CD14-positive monocyte (primary cell): Measurements from ENCODE around the gene RPLP2. TPM values are rescaled to one million over a fixed set of nuclear protein-coding genes. Genes with fewer than 3 reads are reported as not detected.

Source experiments
- DNase-seq, 3 donors: peaks; one replicate each; pipeline ENCODE4 v3.0.0-alpha.2; 2011 to 2022
- H2AFZ ChIP-seq: 2 replicates; pipeline ENCODE4 v1.6.0; 2012; ENCODE audit warnings: mild to moderate bottlenecking, low read depth, low read length, inconsistent platforms; ENCODE audit not compliant: insufficient read depth, poor library complexity, severe bottlenecking
- H3K27ac ChIP-seq, 2 donors: 1 replicate in 1 of 2; 2 replicates in 1 of 2; pipeline ENCODE4 v1.5.1; 2012 to 2013; ENCODE audit warnings: low read length in 2 of 2, control low read depth in 1 of 2, inconsistent platforms in 1 of 2, low read depth in 1 of 2, mild to moderate bottlenecking in 1 of 2
- H3K27me3 ChIP-seq, 2 donors: one replicate each; pipeline versions ENCODE4 v1.6.0 to v1.6.1; 2011 to 2013; ENCODE audit warnings: low read length in 2 of 2; ENCODE audit not compliant: control insufficient read depth in 2 of 2, insufficient read depth in 2 of 2
- H3K36me3 ChIP-seq, 2 donors: replicated peaks in 1 of 2; 1 replicate in 1 of 2; 2 replicates in 1 of 2; pipeline versions ENCODE4 v1.5.1 to v1.6.1; 2012 to 2013; ENCODE audit warnings: low read length in 2 of 2, control low read depth in 1 of 2, inconsistent platforms in 1 of 2, mild to moderate bottlenecking in 1 of 2; ENCODE audit not compliant: insufficient read depth in 2 of 2, control insufficient read depth in 1 of 2
- H3K4me1 ChIP-seq, 2 donors: 1 replicate in 1 of 2; 2 replicates in 1 of 2; pipeline versions ENCODE4 v1.5.1 to v1.6.1; 2012 to 2013; ENCODE audit warnings: low read length in 2 of 2, control low read depth in 1 of 2, inconsistent platforms in 1 of 2, mild to moderate bottlenecking in 1 of 2, moderate library complexity in 1 of 2; ENCODE audit not compliant: insufficient read depth in 2 of 2, control insufficient read depth in 1 of 2
- H3K4me2 ChIP-seq: replicated peaks from 2 replicates; pipeline ENCODE3; 2012; ENCODE audit warnings: low read length, moderate library complexity, mild to moderate bottlenecking; ENCODE audit not compliant: poor library complexity, severe bottlenecking; ENCODE audit errors: extremely low read depth
- H3K4me3 ChIP-seq, 3 experiments: fragments of 200-600 bp in 1 of 3; sonication (generic) in 1 of 3; replicated peaks in 1 of 3; 1 replicate in 2 of 3; 2 replicates in 1 of 3; pipeline ENCODE4 v1.5.1; 2011 to 2013; ENCODE audit warnings: low read length in 3 of 3, mild to moderate bottlenecking in 3 of 3, control low read depth in 2 of 3, low read depth in 2 of 3, inconsistent platforms in 1 of 3, moderate library complexity in 1 of 3
- H3K79me2 ChIP-seq: 2 replicates; pipeline ENCODE4 v1.6.0; 2012; ENCODE audit warnings: mild to moderate bottlenecking, control low read depth, inconsistent platforms, low read length, moderate library complexity; ENCODE audit not compliant: insufficient read depth
- H3K9ac ChIP-seq: 2 replicates; pipeline ENCODE4 v1.6.0; 2017; ENCODE audit warnings: low read length, mild to moderate bottlenecking; ENCODE audit not compliant: insufficient read depth, poor library complexity, severe bottlenecking
- H3K9me3 ChIP-seq, 2 donors: replicated peaks in 1 of 2; 1 replicate in 1 of 2; 2 replicates in 1 of 2; pipeline versions ENCODE4 v1.5.1 to v1.6.1; 2012 to 2013; ENCODE audit warnings: low read length in 2 of 2, control low read depth in 1 of 2; ENCODE audit not compliant: control insufficient read depth in 1 of 2, insufficient read depth in 1 of 2
- H4K20me1 ChIP-seq: 2 replicates; pipeline ENCODE4 v1.6.0; 2012; ENCODE audit warnings: mild to moderate bottlenecking, low read length, control low read depth, moderate library complexity; ENCODE audit not compliant: insufficient read depth
- H3K27ac Mint-ChIP-seq, 7 donors: one replicate each; pipeline ENCODE4 v1.8.0; 2020; ENCODE audit warnings: mild to moderate bottlenecking in 7 of 7, mixed read lengths in 7 of 7, moderate library complexity in 6 of 7, inconsistent platforms in 2 of 7
- H3K27me3 Mint-ChIP-seq, 3 donors: one replicate each; pipeline ENCODE4 v1.8.0; 2021 to 2022; ENCODE audit warnings: low read depth in 3 of 3, mild to moderate bottlenecking in 3 of 3, mixed read lengths in 3 of 3, moderate library complexity in 3 of 3, inconsistent platforms in 1 of 3
- H3K36me3 Mint-ChIP-seq, 2 donors: one replicate each; pipeline ENCODE4 v1.8.0; 2020; ENCODE audit warnings: mixed read lengths in 2 of 2, inconsistent platforms in 1 of 2, mild to moderate bottlenecking in 1 of 2
- H3K4me1 Mint-ChIP-seq: one replicate; pipeline ENCODE4 v1.8.0; 2020; ENCODE audit warnings: mild to moderate bottlenecking, mixed read lengths
- H3K4me3 Mint-ChIP-seq, 2 donors: one replicate each; pipeline ENCODE4 v1.8.0; 2020; ENCODE audit warnings: mild to moderate bottlenecking in 2 of 2, mixed read lengths in 2 of 2, moderate library complexity in 1 of 2
- H3K9me3 Mint-ChIP-seq, 7 donors: one replicate each; pipeline ENCODE4 v1.8.0; 2020 to 2022; ENCODE audit warnings: mixed read lengths in 7 of 7, mild to moderate bottlenecking in 6 of 7, moderate library complexity in 6 of 7, inconsistent platforms in 2 of 7
- WGBS: methylation state at CpG from one replicate; pipeline ENCODE4 v1.1.5; 2013; ENCODE audit warnings: missing lambda C conversion rate; ENCODE audit not compliant: insufficient coverage; 5-methylcytosine and 5-hydroxymethylcytosine counted together
- intact Hi-C, 2 donors: fragments of 100-400 bp; cut with micrococcal nuclease; formaldehyde crosslinking; loops; one replicate each; pipeline versions ENCODE4 v1.15.0 to v1.15.1; 2023
- polyA plus RNA-seq, 3 donors: library from polyadenylated mRNA; depleted of rRNA in 1 of 3; unstranded in 2 of 3; stranded (reverse) in 1 of 3; fragments of 300-500 nt in 2 of 3; fragments of >200 nt in 1 of 3; fragmentation: Illumina TruSeq in 2 of 3; gene quantifications; 1 replicate in 2 of 3; 2 replicates in 1 of 3; pipeline ENCODE4 v1.2.3, GENCODE V29; 2012 to 2021
- TF ChIP-seq, protein P1 (sequence below): fragments of 200-600 bp; IDR thresholded peaks from one replicate; pipeline ENCODE4 v1.8.0; 2022; ENCODE audit warnings: antibody characterized with exemption, mild to moderate bottlenecking

Gene RPLP2
- polyA plus RNA-seq, 3 donors = 879 to 1,191 (median 990) TPM

DNA sequence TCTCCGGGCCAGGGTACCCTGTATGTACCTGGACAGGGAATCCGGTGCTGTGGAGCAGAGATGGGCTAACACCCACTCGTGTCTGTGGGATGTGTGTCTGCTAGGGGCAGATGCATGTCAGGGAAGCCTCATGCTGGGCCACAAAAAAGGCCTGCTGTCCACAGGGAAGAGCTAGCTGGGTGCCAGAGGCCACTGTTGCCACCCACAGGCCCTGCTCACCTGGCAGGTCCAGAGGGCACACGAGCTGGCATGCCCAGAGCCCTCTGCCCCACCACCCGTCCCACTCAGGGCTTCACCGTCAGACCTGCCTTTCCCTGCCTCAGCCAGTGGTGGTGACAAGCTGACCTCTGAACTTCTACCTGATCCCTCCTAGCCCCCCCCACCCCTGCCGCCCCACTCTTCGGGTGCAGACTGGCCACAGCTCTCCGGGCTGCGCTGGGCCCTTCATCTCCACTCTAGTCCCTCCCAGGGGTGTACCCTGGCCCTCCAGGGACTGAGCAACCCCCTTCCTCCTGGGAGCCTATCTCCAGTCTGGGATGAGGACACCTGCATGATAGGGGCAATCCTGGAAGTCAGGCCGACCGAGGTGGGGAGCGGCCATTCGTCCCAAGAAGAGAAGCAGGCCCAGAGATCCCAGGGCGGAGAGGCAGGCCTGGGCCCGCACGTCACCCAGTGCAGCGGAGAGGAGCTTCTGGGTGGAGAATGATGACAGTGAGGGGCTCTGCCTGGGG, 13.0 kb upstream of the RPLP2 start:
- H2AFZ ChIP-seq = peak overlapping the region; percentile 78
- Mint-ChIP-seq H3K27ac (peak overlapping the region; percentile 81 to 91 (median 87)), H3K9me3 (peaks cover 0 to 2% (median 0%) of the 10 kb centered on the region in 7 donors), H3K27me3 (no peaks in the 10 kb centered on the region), H3K4me3 (peak overlapping the region; percentile 80 to 94), H3K4me1 (peaks cover 18% of the 10 kb centered on the region), H3K36me3 (peaks cover 13 to 27% of the 10 kb centered on the region in 2 donors)
- peak overlapping the region; percentile 64 to 77 for H3K27ac ChIP-seq
- H3K9ac ChIP-seq = peak overlapping the region; percentile 59
- H3K36me3 ChIP-seq = peaks cover 6 to 19% of the 10 kb centered on the region in 2 donors
- no peak for DNase-seq
- H3K4me3 ChIP-seq = peak overlapping the region; percentile 54 to 85 (median 84)
- no peaks in the 10 kb centered on the region for H3K9me3 ChIP-seq
- intact Hi-C loops = loop anchor here (1.0 to 5.0 kb wide), 4 partner anchors 13 to 49 kb away; partner anchors contain the start of genes GATD1 (in 2 of the 2), RPLP2 (in 1 of the 2) and TALDO1 (in 1 of the 2)
- WGBS = 19% methylated on average over 13 of the region's 18 CpGs
- H3K4me1 ChIP-seq = peaks cover 29 to 33% of the 10 kb centered on the region in 2 donors
- TF ChIP-seq, protein P1, sequence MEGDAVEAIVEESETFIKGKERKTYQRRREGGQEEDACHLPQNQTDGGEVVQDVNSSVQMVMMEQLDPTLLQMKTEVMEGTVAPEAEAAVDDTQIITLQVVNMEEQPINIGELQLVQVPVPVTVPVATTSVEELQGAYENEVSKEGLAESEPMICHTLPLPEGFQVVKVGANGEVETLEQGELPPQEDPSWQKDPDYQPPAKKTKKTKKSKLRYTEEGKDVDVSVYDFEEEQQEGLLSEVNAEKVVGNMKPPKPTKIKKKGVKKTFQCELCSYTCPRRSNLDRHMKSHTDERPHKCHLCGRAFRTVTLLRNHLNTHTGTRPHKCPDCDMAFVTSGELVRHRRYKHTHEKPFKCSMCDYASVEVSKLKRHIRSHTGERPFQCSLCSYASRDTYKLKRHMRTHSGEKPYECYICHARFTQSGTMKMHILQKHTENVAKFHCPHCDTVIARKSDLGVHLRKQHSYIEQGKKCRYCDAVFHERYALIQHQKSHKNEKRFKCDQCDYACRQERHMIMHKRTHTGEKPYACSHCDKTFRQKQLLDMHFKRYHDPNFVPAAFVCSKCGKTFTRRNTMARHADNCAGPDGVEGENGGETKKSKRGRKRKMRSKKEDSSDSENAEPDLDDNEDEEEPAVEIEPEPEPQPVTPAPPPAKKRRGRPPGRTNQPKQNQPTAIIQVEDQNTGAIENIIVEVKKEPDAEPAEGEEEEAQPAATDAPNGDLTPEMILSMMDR = no peak
- no peaks in the 10 kb centered on the region for H4K20me1 ChIP-seq
- H3K4me2 ChIP-seq = peak overlapping the region; percentile 98
- peaks cover 15% of the 10 kb centered on the region for H3K79me2 ChIP-seq
- no peaks in the 10 kb centered on the region for H3K27me3 ChIP-seq

DNA sequence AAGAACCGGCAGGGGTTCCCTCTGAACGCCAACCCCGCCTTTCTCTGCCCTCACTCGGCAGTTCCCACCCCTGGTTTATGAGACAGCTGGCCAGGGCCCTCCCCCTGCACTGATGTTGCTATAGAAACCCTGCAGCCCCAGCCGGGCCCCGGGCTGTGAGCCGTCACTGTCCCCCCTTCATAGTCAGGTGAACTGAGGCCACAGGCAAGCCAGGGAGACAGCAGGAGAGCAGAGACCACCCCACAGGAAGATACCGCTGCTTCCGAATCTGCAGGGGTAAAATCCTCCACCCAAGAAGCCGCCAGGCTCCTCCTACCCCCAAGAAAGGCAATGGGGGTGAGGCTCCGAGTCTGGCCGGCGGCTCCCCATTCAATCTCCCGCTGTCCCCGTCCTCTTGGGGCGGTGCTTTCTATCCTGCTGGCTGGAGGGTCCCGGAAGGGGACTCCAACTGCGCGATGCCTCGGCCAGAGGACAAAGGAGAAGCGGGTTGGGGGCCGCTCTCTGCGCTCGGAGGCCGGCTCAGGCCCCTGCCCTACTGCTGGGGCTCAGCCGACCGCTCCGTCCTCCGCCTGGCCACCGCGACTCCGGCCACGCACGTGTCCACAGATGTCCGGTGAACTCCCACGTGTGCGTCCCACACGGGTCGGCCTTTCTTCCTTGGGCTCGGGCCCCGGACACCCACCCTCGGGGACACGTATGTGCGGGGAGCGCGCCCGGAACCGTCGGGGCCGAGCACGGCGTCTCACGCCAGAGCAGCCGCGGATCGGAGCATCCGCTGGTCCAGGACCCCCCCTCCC, 12.3 kb upstream of the RPLP2 start:
- Histone ChIP-seq H3K4me1 (peaks cover 29 to 33% of the 10 kb centered on the region in 2 donors), H3K9ac (peak overlapping the region; percentile 59), H2AFZ (peak overlapping the region; percentile 78), H3K79me2 (peaks cover 15% of the 10 kb centered on the region), H3K27ac (peak overlapping the region; percentile 64 to 77), H3K27me3 (no peaks in the 10 kb centered on the region), H3K4me2 (peak overlapping the region; percentile 98), H3K36me3 (peaks cover 12 to 17% of the 10 kb centered on the region in 2 donors), H4K20me1 (no peaks in the 10 kb centered on the region), H3K4me3 (peak overlapping the region; percentile 54 to 85 (median 84)), H3K9me3 (no peaks in the 10 kb centered on the region)
- Mint-ChIP-seq H3K4me1 (peaks cover 18% of the 10 kb centered on the region), H3K9me3 (peaks cover 0 to 3% (median 0%) of the 10 kb centered on the region in 7 donors), H3K27ac (peak overlapping the region; percentile 42 to 91 (median 87)), H3K27me3 (no peaks in the 10 kb centered on the region), H3K4me3 (peak overlapping the region; percentile 80 to 94), H3K36me3 (peaks cover 10 to 28% of the 10 kb centered on the region in 2 donors)
- TF ChIP-seq, protein P1 = no peak
- peak; percentile 30 to 69 (median 55) for DNase-seq
- intact Hi-C loops = loop anchor here (2.0 to 5.0 kb wide), 2 partner anchors 21 to 50 kb away; partner anchors contain the start of genes GATD1 (in 2 of the 2) and TALDO1 (in 1 of the 2)
- under 1% methylated on average over 54 of the region's 57 CpGs for WGBS
